Activated gamma-delta T cell (primary cell): Measurements from ENCODE around the gene RYK.
"Not testable (repeated sequence)": the region's sequence is repeated elsewhere in the genome, so short reads cannot be mapped to it uniquely, and the experiment has no call there.

Experiments used
- DNase-seq: peaks from one replicate; lab custom pipeline; 2025; lab: John Stamatoyannopoulos, UW

RYK gene

DNA sequence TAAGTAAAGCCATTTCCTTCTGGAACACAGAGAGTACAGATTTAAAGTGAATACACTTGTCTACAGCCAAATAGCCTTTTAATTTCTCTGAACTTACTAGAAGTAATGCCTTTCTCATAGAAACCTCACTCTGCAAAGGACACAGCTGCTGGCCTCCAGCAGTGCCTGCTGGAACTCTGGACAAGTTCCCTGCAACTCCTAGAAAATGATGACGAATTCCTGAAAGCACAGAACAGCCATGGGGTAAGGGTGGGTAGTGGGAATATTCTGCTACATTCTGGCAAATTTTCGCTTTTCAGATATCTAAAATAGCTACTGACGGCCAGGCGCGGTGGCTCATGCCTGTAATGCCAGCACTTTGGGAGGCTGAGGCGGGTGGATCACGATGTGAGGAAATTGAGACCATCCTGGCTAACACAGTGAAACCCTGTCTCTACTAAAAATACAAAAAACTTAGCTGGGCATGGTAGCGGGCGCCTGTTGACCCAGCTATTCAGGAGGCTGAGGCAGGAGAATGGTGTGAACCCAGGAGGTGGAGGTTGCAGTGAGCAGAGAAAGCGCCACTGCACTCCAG is 34.4 kb downstream of the RYK start:
- no peak for DNase-seq

DNA sequence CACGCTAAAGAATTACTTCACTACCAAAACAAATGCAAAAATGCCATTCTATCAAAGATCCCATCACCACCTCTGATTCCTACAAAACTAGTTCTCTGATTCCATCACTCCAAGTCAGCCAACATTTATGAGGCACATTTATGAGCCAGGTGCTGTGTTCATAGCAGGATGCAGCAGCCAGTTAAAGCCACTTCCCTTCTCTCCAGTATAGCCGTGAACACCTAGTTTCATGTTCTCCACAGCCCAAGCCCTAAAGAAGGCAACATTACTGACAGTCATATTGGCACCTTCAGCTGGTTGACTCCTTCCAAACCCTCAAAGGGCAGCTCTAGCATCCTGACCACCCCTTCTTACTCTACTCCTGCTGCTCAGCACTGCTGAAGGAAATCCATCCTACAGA is 36.4 kb downstream of the RYK start:
- no peak for DNase-seq

DNA sequence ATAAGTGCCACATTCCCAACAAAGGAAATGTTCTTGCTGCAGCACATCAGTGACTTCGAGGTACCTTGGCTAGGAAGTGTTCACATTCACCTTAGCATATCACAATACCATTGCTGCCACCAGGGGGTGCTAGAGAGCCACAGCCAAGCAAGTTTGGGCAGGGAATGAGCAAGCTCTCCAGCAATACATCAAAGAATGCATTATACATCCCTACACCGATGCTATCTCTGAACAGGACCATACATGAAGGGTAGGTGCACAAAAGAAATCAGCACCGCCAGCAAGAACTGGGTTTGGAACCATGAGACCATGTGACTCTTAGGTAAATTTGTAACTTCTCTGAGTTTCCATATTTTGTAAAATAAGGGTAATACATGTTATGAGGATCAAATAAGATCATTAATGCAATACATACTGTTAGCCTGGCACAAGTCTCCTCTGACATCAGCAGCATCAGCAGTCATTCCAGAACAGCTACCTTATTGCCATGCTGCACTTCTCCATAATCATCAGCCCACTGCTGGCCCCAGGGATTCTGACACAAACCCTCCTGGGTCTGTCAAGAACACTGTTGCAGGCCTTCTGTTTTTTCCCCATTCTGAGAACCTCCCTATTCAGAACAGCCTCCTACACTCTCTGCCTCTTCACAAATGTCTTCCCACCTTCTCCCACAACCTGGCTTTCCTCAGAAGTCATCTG is 37.5 kb downstream of the RYK start:
- DNase-seq: no peak

DNA sequence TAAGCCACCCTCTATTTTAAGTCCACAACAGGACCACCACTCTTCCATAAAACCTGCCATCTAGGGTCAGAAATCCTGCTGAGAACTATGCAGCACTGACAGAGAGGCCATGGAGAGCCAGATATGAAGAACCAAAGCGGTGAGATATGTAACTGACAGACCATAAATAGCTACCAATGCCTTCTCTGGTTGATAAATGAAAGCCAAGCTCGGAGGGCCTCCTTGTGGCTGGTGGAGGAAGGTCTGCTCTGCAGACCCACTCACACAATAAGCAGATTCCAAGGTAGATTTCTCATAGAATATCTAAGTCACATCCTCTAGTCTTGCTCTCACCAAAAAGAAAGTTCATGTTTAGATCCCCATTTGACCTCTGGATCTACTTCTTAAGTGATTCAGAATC is 38.9 kb downstream of the RYK start:
- no peak for DNase-seq

DNA sequence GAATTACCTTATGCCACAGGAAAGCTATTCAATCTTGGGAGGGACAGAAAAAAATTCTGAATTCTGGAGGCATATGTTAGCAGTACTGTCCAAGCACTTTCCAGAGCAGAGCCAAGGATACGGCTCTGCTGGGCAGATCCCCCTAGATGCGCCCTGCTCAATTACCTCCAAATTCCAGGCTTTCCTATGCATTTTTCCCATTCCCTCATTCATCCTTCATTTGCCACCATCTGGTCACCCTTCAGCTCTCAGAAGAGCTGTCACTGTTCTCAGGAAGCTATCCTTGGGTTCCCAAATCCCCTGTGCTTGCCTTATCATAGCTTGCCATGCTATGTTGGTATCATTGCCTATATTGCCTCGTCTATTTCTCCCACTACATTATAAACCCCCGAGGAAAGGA is 45.2 kb downstream of the RYK start:
- DNase-seq: no peak

DNA sequence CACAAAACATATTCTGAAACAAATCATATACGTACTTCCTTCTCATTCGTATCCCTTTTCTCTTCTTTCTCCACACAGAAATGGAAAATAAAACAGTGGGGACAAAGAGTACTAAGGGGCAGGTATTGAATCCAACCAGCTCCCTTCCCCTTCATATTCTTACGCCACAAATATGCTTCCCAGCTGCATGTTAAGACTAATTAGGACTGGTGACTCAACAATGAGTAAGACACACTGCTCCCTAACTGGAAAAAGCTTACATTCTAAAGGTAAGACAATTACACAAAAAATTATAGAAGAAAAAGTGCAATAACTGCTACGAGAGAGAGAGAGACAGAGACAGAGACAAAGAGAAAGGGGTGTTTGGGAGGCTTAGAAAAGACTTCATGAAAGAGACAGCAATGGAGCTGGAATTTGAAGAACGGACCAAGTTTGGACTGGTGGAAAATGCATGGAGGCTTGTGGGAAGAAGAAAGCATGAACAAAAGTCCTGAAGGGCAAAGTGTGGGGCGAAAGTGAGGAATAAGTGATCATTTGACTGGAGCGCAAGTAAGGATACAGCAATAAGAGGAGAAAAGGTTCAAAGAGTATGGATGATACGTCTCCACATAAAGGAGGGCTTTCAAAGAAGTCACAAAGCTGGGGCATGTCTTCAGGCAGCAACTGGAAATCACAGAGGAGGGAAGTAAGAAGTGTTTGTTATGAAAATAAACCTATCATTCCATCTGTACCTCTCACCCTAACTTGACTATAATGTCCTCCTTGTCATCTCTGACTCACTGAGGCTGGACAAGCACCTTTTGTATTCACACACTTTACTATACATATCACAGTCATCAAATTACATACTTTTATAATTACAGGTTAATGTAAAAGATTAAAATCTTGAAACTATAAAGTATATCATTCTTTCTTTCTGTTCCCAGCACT is 49.2 kb downstream of the RYK start:
- DNase-seq: no peak

DNA sequence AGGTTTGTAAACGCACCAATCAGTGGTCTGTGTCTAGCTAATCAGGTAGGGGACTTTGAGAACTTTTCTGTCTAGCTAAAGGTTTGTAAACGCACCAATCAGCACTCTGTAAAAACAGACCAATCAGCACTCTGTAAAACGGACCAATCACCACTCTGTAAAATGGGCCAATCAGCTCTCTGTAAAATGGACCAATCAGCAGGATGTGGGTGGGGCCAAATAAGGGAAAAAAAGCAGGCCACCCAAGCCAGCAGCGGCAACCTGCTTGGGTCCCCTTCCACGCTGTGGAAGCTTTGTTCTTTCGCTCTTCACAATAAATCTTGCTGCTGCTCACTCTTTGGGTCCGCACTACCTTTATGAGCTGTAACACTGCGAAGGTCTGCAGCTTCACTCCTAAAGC is 50.8 kb downstream of the RYK start:
- DNase-seq: not testable (repeated sequence)

DNA sequence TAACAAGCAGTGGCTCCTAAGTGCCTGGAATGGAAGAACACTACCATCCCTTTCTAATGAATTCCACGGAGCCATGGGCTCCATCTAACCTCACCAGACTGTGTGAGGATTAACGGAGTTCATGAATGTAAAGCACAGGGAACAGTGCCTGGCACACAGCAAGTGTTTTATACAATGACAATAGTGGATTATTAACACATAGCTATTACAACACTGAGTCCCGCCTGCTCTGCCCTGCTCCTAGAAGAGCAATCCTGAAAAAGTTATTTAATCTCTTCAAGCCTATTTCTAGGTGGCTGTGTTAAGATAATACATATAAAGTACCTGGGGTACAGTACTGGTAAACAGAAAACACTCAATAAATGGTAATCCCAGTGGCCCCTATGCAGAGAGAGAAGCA is 51.4 kb downstream of the RYK start:
- DNase-seq: no peak

DNA sequence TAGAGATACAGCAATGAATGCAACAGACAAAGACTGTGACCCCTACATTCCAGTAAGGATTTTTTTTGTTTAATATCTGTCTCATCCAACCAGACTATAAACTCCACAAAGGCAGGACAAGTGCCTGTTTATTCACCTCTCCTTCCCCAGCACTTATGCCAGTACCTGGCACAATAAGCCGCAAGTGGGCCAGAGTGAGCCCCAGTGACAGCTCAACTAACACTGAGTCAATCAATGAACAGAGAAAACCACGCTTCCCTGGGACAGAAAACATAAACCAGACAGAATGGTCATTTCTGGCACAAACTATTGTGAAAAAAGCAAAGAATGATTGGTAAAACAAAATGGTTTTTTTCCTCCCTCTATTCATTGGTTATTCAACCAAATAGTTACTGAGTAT is 52.2 kb downstream of the RYK start:
- no peak for DNase-seq

DNA sequence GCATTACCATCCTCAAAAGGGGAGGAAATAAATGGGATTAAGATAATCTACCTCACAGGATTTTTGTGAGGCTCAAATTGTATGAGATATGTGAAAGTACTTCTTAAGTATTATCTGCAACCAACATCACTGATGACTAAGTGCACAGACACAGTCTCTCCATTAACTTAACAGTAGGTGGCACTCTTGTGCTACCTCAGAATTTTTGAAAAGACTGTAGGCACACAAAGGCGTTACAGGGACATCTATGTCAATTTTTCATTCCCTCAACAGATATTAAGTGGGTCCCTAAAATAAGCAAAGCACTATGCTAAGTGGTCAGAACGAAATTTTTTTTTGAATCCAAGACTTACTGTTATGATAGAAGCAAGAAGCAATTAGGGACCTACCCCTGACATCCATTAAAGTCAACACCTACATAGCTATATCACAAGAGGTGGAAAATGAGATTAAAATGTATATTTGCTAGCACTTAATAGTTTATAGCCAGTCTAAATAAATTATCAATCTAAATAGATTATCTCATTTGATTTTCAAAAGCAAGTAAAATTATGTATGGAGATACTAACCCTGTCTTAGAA is 52.9 kb downstream of the RYK start:
- DNase-seq: no peak

DNA sequence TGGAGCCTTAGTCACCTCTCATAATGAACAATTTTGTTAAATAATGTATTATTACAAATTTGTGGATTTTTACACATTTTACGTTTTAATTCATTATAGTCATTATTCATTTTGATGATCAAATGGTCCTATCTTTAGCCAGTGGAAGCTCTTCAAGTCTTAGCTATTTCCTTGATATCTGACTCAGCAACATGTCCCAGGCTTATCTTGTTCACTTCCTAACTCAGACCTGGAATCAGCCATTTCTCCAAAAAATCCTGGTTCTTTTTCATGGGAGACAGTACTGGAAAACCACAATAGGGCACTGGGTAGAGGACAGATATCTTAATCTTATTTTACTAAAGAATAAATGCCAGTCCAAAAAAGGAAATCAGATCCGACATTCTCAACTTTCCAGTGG is 56.4 kb downstream of the RYK start:
- DNase-seq: no peak

DNA sequence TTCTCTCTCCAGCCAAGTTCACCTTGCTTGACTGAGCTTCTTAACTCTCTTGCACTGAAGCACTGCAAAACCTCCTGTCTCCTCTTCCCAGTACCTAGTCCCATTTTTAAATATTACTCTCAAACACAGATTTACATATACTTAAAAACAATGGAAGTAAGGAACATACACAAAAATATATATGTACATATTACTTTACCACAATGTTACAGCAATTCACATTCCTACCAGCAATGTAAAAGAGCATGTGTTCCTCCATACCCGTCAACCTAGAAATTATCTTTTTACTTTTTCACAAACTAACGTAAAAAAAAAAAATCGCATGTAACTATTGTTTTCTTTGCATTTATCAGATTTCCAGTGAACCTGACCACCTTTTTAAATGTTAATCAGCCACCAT is 60.4 kb downstream of the RYK start:
- DNase-seq: no peak

DNA sequence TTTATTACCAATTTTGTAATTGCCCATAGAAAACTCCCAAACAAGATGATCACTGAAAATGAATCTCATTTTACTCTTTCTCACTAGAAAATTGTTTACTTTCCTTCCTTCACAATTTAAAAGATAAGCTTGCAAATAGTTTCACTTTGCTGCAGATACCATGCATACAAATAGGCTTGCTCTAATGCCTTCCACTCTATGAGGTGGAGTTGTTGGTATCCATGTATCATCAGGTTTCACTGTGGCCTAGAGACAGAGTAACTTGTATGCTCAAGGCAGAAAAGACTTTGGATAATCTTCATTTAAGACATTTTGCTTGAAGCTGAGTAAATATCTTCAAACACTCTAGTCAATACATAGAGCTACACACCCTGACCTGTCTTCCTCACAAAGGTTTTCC is 60.8 kb downstream of the RYK start:
- no peak for DNase-seq

DNA sequence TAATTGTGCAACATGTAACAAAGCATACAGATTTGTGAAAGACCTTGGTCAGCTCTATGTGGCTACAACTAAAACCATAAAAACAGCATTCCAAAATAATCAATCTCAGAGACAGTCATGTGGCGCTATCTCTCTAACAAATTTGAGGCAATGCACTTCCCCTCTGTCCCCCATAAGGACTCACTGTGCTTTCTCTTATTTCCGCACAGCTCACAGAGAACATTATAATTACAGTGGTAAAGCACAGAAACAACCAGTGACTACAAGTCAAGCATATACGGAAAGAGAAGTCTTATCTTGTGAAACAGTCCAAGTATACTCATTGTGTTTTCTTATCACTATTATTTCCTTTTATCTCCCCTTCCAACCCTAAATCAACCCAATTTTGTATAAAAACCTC is 64.3 kb downstream of the RYK start:
- no peak for DNase-seq

DNA sequence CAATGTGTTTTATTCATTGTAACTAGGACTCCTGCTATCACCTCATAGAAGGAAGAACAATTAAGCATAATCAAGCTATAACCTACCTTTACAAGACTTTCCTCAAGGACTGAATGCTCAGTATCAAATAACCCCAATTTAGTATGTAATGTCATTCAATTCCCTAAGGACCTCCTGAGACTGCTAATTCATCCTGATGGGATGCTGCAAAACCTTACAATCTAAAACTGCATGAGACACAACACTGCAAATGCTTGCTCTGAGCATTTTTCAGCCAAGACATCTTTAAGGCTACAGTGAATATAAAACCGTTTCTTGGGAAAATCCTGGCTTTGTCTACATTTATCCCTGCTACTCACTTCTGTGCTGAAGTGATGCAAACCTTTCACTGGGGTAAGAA is 69.9 kb downstream of the RYK start:
- DNase-seq: no peak

DNA sequence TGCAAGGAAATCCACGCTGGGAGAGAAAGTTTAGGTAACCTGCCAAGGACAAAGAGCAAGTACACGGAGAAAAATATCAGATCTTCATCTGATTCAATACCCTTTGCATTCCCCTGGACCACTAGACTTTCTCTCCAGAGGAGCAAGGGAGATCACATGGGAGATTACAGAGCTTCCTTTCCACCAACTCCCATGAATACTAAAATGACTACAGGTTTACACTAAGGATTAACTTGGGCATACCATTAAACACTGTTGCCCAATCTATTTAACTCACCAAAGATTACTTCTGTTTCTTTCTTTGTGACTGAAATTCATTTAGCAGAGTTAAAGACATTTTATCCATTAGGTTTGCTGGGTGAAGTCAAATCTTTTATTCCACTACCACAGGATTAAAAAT is 71.2 kb downstream of the RYK start:
- DNase-seq: no peak

DNA sequence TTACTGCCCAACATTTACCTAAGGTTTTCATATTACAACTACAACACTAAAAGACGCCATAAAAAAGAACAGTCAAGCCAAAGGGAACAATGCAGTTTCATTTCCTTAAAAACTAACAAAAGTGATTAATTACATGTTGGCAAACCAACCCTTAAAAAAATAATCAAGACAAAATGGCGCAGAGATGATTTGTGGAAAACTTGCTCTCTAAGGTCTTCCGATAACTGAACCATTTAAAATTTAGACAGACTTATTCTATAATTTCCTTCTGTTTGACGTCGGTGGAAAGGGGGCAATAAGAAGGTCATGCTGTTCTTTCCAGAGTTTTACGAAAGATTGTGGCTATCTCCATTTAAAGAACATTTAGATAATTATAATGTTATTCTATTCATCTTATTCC is 87.6 kb downstream of the RYK start:
- DNase-seq: no peak

DNA sequence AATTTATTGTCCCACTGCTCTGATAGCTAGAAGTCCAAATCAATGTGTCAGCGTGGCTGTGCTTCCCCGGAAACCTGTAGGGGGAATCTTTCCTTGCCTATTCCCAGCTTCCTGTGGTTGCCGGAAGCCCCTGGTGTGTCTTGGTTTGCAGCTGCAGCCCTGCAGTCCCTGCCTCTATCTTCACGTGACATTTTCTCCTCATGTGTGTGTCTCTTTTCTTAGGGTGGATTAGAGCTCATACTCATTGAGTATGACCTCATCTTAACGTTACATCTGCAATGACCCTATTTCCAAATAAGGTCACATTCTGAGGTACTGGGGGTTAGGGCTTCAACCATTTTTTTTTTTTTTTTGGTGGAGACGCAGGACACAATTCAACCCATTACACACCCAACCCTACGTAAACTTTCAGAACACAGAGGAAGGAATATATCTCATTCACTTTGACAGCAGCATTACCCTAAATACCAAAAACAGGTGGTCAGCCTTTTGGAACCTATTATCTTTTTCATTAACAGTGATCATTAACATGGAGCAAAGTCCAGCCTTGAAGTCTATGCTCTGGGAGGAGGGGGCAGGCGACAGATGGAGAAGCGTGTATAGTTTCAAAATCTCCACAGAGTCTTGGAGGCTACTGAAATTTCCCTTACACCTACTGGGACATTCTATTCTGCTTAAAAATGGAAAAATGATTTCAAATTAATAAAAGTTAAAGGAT is 88.6 kb downstream of the RYK start:
- no peak for DNase-seq

DNA sequence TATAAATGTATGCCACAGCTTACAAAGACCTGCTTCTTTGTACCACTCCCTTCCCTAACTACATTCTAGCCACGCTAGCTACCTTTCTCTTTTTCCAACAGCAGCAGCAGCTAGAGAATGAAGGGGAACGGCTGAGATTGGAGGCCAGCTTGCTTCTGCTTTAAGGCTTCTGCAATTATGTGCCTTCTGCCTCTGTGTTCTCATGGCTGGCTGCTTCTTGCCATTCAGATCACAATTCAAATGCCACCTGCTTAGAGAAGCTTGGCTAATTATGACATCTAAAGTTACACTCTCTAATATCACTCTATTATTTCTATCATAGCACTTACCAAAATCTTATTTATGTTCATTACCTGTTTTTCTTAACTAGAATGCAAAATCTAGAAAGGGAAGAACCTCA is 95.2 kb downstream of the RYK start:
- no peak for DNase-seq

DNA sequence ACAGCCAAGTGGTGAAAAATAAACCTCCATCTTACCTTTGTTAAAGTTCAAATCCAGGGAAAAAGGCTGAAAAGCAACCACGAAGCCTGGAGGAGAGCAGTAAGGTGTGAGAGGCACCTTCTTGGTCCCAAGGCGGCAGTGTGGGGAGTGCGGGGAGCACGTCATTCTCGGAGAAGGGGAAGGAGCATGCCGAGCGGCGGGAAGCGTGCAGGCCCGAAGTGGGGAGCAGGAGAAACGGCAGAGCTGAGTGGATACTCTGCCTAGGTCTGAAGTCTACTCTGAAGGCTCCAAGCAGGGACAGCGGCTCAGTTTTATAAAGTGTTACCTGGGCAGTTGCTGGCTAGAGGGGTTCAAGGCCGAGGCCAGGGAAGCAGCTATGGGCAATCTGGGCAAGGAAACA is 96.9 kb downstream of the RYK start:
- DNase-seq: no peak

DNA sequence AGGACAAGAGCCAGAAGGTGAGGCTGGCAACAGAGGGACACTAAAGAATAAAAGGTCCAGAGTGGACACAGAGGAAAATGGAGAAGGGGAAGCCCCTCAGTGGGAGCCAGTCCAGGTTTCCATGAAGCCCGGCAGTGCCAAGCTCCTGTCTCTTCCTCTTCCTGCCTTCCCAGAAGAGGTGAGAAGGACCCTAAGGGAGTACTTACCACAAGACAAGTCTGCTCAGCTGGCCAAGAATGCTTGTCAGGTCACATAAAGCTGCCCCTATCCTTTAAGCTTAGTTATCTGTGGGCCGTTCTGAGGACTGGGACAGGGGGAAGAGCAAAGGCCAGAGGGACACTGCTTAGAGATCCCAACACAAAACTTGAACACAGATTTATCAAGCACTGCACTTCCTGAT is 100.2 kb downstream of the RYK start:
- DNase-seq: no peak

DNA sequence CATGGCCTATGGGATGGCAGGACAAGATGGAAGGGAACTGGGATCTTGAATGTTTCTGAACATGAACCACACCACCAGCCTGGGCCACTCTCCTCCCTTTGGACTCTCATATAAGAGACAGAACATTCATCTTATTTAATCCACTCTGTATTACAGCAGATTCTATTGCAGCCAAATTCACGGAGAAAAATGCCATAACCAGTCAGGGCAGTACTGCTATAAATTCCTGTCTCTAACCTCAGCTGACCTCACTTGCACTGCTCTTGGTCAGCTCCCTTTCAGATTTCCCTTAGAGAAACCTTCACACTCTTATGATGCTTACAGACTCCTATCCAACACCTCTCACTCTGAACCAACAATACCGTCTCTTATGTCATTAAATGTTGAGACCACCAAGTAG is 101.4 kb downstream of the RYK start:
- DNase-seq: no peak
